Glutamatergic neuron (in vitro differentiated cells): ENCODE data around the gene NOX5. TPM values are rescaled to one million over a fixed set of nuclear protein-coding genes. Genes with fewer than 3 reads are reported as not detected.

ENCODE experiments used
- DNase-seq: peaks from one replicate; pipeline ENCODE4 v3.0.0; 2022
- H3K27ac Mint-ChIP-seq: one replicate; pipeline ENCODE4 v1.8.0; 2020; ENCODE audit warnings: mild to moderate bottlenecking, mixed read lengths, inconsistent platforms; ENCODE audit not compliant: unreplicated experiment
- H3K27me3 Mint-ChIP-seq: one replicate; pipeline ENCODE4 v1.8.0; 2020; ENCODE audit warnings: mild to moderate bottlenecking, moderate library complexity, mixed read lengths, inconsistent platforms; ENCODE audit not compliant: unreplicated experiment
- H3K36me3 Mint-ChIP-seq: one replicate; pipeline ENCODE4 v1.8.0; 2020; ENCODE audit warnings: mild to moderate bottlenecking, mixed read lengths, inconsistent platforms; ENCODE audit not compliant: unreplicated experiment
- H3K4me1 Mint-ChIP-seq: one replicate; pipeline ENCODE4 v1.8.0; 2020; ENCODE audit warnings: mild to moderate bottlenecking, low read depth, mixed read lengths, inconsistent platforms; ENCODE audit not compliant: unreplicated experiment
- H3K4me3 Mint-ChIP-seq: one replicate; pipeline ENCODE4 v1.8.0; 2020; ENCODE audit warnings: mild to moderate bottlenecking, mixed read lengths, inconsistent platforms; ENCODE audit not compliant: unreplicated experiment
- H3K9me3 Mint-ChIP-seq: one replicate; pipeline ENCODE4 v1.8.0; 2020; ENCODE audit warnings: mild to moderate bottlenecking, moderate library complexity, mixed read lengths, inconsistent platforms; ENCODE audit not compliant: unreplicated experiment
- total RNA-seq: library from RNA; stranded (reverse); fragmentation: NEBNext Ultra II Directional; extraction: Animal tissue kit (Norgen Biotek cat#: 25700); gene quantifications from one replicate; pipeline ENCODE4 v1.2.1, GENCODE V29; 2021; ENCODE audit not compliant: unreplicated experiment
- TF ChIP-seq, protein P1 (sequence below): fragments of 200-600 bp; sonication (generic); IDR thresholded peaks from one replicate; pipeline ENCODE4 v1.5.0; 2021; ENCODE audit not compliant: partially characterized antibody, unreplicated experiment

The NOX5 gene
- total RNA-seq, 1 donor from 2014 or later, result not detected

DNA sequence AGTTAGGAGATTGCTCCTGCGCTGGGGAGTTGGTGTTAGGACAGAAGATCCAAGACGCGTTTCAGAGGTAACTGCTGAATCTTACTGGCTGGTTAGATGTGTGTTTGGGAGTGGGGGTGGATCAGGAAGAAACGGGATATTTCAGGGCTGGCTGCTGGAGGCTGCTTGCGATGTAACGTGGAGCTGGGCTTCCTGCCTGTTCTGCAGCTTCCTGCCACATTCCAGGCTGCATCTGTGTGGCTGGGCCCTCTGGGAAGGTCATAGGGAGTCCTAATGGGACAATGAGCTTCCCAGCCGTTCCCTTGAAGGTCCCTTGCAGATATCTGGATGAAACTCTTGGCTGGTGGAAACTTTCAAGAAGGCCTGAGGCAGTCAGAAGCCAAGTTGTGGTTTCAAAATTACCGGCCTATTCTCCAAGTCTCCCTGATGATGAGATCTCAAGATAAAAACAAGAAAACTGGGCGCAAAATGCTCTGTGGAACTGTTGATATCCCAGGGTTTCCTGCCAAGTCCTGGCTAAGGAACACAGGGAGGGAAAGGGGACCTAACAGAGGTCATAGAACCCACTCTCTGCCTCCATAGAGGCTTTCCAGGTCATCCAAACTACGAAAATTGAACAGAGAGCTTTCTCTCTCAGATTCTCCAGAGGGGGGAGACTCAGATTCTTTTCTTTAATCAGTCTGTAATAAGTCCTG lies 67.0 kb downstream of the NOX5 start:
- H3K27ac Mint-ChIP-seq, result no peak overlapping the region
- H3K4me3 Mint-ChIP-seq, result no peak overlapping the region
- peaks cover 14% of the 10 kb centered on the region for H3K4me1 Mint-ChIP-seq
- H3K27me3 Mint-ChIP-seq, result peaks cover 3% of the 10 kb centered on the region
- TF ChIP-seq, protein P1, sequence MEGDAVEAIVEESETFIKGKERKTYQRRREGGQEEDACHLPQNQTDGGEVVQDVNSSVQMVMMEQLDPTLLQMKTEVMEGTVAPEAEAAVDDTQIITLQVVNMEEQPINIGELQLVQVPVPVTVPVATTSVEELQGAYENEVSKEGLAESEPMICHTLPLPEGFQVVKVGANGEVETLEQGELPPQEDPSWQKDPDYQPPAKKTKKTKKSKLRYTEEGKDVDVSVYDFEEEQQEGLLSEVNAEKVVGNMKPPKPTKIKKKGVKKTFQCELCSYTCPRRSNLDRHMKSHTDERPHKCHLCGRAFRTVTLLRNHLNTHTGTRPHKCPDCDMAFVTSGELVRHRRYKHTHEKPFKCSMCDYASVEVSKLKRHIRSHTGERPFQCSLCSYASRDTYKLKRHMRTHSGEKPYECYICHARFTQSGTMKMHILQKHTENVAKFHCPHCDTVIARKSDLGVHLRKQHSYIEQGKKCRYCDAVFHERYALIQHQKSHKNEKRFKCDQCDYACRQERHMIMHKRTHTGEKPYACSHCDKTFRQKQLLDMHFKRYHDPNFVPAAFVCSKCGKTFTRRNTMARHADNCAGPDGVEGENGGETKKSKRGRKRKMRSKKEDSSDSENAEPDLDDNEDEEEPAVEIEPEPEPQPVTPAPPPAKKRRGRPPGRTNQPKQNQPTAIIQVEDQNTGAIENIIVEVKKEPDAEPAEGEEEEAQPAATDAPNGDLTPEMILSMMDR, result no peak
- no peaks in the 10 kb centered on the region for H3K9me3 Mint-ChIP-seq
- no peaks in the 10 kb centered on the region for H3K36me3 Mint-ChIP-seq
- no peak for DNase-seq

GRCh38 chr15:69082021-69082502 lies 67.6 kb downstream of the NOX5 start:
- H3K27me3 Mint-ChIP-seq, result peaks cover 3% of the 10 kb centered on the region
- TF ChIP-seq, protein P1, result no peak
- H3K4me1 Mint-ChIP-seq, result peaks cover 14% of the 10 kb centered on the region
- no peak overlapping the region for H3K27ac Mint-ChIP-seq
- no peak for DNase-seq
- H3K36me3 Mint-ChIP-seq, result no peaks in the 10 kb centered on the region
- H3K4me3 Mint-ChIP-seq, result no peak overlapping the region
- no peaks in the 10 kb centered on the region for H3K9me3 Mint-ChIP-seq

GRCh38 chr15:69082554-69082953 lies 68.1 kb downstream of the NOX5 start:
- Mint-ChIP-seq H3K4me3 (no peak overlapping the region), H3K27me3 (peaks cover 3% of the 10 kb centered on the region), H3K9me3 (no peaks in the 10 kb centered on the region), H3K27ac (no peak overlapping the region), H3K4me1 (peaks cover 14% of the 10 kb centered on the region), H3K36me3 (no peaks in the 10 kb centered on the region)
- DNase-seq, result no peak
- TF ChIP-seq, protein P1, result no peak

GRCh38 chr15:69084404-69085030 lies 70.0 kb downstream of the NOX5 start:
- H3K4me1 Mint-ChIP-seq, result peaks cover 14% of the 10 kb centered on the region

More at GRCh38 chr15:69084404-69085030, 70.0 kb downstream of the NOX5 start:
- Mint-ChIP-seq H3K4me3 (no peak overlapping the region), H3K27me3 (peaks cover 6% of the 10 kb centered on the region), H3K36me3 (no peaks in the 10 kb centered on the region), H3K27ac (no peak overlapping the region), H3K9me3 (no peaks in the 10 kb centered on the region)
- DNase-seq, result no peak
- TF ChIP-seq, protein P1, result no peak
